Activated CD4-positive, alpha-beta T cell treated with anti-CD3 and anti-CD28 coated beads, Interleukin-2, amount 50 U/mL, for 24 hours (primary cell): Measurements from ENCODE around the gene CLRN1.
"Not testable (repeated sequence)": the region's sequence is repeated elsewhere in the genome, so short reads cannot be mapped to it uniquely, and the experiment has no call there.

Experiments
- DNase-seq, 2 donors: peaks; one replicate each; pipeline ENCODE4 v3.0.0-alpha.2; 2020; ENCODE audit warnings: low read depth in 1 of 2, low spot score in 1 of 2

The CLRN1 gene, protein sequence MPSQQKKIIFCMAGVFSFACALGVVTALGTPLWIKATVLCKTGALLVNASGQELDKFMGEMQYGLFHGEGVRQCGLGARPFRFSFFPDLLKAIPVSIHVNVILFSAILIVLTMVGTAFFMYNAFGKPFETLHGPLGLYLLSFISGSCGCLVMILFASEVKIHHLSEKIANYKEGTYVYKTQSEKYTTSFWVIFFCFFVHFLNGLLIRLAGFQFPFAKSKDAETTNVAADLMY

DNA sequence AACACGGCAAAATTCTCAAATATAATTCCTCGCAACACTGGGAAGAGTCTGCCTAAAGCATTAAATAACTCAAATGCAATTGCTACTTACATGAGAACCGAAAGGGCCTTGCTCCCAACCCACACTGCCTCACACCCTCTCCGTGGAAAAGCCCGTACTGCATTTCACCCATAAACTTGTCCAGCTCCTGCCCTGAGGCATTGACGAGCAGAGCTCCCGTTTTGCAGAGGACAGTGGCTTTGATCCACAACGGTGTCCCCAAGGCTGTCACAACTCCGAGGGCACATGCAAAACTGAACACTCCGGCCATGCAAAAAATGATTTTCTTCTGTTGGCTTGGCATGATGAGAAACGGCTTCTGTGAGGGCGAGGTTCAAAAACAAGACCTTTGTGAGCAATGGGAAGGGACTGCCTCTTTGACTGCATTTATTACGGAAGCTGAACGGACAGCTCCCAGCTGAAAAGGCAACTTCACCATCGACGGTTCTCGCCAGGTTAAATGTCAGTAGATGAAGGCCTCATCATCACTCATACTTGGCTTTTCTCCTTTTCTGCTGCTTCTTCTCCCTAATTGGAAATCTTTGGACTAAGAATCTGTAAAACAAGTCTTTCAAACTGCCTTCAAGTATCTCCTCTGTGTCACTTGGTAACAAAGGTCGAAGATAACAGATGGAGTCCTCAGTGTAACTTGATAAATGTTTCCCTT lies at the start of gene CLRN1:
Gene CLRN1 (minus strand): TSS at position 362 of the 706 bp plus-strand sequence. CDS start 19 bp downstream, at position 343.
- no peak for DNase-seq

DNA sequence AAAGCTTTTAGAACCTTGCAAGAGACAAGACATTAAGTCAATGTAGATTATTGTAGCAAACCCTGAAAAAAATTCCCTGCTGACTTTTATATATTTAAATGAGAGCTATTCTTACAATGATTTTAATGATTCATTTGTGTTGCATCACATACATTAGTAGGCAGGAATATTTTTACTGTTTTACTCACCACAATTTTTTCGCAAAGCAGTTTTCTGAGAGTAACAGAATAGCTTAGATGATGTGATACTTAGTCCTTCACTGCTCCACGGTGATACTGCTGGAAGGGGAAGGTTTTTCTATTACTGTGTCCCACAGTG lies 43.9 kb upstream of the CLRN1 start:
- no peak for DNase-seq

DNA sequence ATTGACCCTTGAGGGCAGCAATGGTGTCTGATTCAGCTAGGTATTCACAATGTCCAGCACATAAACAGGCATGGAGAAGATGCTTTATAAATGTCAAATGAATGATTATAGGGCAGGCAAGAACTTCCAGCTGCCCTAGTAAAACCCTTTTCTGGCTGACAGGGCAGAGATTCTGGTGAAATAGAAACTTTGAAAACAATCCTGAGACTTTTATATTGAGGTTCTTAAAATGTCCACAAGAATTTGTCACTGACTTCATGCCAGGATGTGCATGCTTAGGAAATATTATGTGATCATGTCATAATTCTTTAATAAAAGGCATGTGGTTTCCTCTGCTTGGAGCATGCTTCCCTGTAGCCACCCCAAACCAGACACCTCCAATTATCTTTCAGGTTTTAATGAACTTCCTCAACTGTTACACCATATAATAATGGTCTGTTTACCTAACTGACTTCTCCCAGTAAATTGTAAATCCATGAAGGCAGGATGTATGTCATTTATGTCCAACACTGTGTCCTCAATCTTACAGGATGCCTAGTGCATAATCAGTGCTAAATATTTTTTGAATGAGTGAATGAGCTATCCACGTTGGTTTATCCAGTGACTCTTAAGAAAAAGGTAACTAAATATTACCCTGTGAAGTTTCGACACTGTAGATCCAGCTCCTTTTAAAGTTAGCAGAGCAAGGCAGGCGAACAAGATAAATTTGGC lies 43.4 kb upstream of the CLRN1 start:
- DNase-seq, result no peak

DNA sequence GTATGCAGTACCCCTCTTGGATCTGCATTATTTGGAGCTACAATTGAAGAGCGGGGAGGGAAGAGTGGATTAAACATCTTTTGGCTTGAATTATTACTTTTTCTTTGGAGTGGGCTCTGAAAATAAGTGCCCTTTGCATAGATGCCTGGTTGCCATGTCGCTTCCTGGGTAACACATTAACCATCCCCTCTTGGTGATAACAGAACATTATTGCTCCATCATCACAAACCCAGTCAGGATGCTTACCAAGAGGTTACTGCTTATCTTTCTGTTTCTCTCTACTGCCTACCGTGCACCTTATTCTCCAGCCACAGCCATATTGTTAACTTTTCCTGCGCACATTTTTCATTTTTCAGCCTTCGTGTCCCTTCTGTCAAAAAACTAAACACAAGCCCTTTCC lies 42.7 kb upstream of the CLRN1 start:
- DNase-seq, result no peak

DNA sequence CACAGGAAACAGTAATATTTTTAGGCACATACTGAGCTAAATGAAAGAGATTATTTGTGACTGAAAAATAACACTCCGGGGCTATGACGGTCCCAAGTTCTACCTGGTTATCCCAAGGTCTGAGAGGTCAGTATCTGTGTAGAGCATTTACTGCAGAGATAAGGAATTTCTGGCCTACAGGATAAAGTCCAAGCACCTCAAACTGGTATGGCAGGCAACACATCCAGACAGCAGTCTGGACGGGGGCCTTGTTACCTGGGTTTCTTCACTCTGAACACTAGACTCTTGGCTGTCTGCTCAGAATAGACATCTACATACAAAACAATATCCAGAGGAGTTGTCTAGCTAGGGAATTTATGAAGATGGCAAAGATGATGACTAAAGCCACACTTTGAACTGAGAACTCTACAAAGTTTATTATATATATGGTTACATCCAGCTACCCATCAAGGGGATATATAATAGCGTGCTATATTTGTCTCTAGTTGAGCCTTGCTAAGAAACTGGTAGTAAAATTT lies 42.0 kb upstream of the CLRN1 start:
- no peak for DNase-seq

DNA sequence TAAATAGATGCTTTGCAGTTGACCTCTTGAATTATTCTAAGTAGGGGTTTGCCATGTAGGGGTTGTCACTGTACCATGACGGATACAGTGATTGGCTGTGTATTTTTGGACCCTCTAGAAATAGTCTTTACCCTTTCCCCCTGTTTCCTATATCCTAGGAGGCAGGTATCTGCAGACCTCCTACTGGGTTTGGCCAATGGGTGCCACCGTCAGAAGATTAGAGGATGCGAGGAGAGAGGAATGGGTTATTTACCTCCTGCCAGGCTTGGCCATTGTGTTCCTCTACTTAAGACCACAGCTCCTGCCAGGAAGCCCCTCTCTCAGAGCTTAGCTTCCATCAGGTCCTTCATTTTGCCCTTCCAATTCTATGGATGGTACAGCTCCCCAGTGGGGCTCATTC lies 40.2 kb upstream of the CLRN1 start:
- DNase-seq, result no peak

DNA sequence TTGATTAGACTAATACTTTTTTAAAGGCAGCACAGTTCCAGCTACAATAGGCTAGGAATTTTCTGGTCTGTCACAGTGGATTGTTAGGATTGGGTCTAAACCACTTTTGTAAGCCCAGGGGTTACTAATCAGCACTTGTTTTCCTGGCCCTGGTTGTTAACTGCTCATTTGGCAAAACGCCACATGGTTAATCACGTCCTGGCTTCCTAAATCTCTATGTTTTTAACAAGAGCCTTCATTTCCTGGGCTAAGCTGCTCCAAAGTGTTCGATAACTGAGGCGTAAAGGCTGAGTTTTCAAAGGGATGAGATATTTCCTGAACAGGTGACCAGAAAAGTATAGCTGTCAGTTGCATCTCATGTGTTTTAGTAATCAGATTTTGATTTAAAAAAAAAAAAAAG lies 38.9 kb upstream of the CLRN1 start:
- DNase-seq, result no peak

DNA sequence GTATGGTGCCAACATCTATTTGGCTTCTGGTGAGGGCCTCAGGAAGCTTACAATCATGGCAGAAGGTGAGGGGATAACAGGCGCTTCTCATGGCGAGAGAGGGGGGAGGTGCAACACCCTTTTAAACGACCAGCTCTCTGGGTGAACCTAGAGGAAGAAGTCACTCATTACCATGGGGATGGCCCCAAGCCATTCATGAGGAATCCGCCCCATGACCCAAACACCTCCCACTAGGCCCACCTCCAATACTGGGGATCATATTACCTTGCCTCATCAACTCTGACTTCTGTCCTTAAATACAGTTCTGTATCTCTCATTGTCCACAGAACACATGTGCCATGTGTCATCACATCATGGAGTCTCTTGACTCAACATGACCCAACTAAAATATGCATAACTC lies 37.5 kb upstream of the CLRN1 start:
- DNase-seq, result no peak

DNA sequence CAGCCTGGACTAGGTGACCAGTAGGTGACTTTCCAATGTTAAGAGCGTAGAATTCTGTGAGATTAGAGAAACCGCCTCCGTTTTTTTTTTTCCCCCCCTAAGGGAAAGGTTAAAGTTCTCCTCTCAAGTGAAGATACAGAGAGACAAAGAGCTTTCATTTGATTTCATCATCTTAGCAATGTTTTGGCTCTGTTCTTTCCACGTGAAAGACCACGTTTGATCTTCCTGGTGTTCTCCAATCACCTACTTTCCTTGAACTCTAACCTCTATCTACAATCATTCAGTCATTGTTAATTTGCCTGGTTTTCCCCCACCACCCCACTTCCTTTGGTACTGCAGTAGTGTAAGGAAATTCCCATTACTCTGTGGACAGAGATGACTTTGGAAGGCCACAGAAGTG lies 36.9 kb upstream of the CLRN1 start:
- no peak for DNase-seq

DNA sequence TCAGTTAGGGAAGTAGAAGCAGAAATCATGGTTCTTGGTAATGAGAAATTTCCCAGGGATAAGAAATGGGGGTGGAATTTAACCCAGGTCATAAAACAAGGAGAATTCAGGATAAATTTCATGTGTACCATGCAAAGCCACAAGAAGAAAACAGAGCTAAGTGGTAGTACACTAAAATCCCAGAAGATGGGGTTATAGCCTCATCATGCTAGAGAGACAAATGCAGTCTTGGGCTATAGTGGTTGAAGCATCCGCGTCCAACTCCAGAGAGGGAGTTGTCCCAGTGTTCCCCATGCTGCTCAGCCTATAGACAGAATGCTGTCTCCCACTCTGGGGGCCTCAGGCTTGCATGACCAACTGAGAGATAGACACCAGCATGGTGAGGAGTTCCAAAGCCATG lies 36.2 kb upstream of the CLRN1 start:
- no peak for DNase-seq

DNA sequence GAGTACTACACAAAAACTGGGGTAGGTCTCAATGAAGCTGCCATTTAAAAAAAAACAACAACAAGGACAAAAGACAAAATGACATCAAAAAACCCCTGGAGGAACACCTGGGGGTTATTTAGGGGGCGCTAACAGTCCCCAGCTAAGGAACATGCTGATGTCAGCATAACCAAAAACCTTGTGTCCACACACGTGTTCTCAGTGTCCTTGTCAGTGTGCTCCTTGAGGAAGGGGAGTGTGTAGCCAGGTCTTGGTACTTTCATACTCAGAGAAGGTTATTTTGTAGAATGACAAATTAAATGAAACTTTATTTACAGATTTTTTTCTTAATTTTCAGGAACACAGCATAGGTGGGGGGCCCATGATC lies 31.2 kb upstream of the CLRN1 start:
- DNase-seq, result no peak

DNA sequence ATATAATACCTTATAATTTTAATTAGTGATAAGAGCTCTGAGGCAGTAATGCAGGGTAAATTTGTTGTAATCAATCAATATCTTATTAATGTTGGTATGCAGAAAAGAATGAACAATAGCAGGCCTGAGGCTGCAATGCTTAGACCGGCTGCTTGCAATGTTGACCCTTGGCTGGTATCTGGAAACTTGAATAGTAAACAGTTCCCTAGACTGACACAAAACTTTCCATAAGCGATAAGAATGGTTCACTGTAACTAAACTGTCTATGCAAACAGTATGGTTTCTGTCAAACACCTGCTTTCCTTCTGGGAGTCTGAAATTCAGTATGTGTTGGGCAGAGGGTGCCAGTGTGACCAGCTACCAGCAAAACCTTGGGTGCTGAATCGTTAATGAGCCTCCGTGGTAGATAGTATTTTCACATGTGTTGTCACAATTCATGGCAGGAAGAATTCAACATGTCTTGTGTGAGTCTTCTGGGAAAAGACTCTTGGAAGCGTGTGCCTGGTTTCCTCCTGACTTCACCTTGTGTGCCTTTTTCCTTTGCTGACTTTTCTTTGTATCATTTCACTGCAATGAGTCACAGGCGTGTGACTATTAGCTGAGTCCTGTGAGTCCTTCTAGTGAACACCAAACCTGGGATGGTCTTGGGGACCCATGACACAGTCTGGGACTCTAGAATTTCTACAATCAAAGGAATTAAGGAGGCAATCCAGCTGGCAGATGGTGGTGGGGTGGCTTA lies 30.7 kb upstream of the CLRN1 start:
- DNase-seq, result no peak

DNA sequence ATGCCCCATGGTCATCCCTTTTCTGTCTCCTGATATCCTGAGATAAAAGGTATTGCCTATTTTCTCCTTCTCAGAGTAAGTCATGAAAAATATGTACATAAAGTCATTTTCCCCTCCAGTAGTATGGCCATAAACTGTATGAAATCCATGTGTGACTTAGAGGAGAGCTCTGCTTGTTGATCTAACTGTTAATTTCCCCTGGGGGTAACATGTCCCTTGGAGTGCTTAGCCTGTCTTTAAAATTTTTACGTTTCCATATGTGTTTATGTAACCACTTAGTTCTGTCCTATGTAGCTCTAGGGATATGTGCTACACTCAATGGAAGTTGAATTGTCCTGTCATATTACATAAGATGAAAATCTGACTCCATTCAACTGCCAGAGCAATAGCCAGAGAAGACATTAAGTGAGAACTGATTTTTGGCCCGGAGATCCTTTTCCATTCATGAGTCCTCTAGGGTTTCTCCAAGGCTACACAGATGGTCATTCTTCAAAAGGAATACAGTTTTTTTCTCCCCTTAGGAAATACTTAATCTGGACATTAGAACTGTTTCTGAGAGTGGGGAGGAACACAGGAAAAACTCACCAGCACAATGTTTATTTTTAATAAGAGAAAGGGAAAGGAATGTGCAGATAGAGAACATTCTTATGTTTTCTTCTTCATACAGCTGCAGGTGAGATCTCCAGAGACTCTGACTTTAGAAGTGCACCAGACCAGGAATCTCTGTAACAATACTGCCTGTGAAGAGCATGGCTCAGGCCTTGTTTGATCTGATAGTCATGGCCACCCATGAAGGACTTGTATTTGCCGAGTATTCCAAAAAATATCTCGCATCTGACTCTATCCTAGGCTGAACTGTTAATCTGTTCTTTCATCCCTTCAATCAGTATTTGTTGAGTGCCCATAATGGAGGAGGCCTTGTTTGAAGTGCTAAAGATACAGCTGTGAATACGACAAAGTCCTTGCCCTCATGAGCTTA lies 29.8 kb upstream of the CLRN1 start:
- DNase-seq, result no peak

DNA sequence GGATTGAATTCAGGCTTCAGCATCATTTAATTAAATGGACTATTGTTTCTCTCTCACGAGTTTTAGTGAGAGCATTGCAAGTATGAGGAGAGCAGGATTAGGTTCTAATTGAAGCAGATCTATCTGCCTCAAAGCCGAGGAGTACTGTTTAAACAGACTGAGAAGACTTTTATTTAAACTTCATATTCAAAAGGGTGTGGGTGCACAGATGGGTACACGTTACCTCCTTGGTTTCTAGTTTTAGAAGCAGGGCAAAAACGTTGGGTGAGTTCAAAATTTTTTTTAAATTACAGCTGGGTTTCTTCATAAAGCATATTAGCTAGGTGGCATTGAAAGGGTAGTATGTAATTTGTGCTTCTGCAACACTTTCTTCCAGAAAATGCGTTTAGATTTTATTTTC lies 26.5 kb upstream of the CLRN1 start:
- no peak for DNase-seq

DNA sequence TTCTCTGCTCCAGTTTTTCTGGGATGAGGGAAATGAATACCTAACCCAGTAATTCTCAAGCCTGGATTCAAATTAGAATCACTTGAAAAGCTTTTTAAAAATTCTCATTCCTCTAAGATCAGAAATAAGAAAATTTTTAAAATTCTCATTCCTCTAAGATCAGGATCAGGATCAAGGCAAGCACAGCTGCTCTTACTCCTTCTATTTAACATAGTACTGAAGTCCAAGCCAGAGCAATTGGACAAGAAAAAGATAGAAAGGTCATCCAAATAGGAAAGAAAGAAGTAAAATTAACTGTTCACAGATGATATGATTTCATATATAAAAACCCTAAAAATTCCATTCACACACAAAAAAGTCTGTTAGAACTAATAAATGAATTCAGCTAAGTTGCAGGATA lies 24.2 kb upstream of the CLRN1 start:
- no peak for DNase-seq

DNA sequence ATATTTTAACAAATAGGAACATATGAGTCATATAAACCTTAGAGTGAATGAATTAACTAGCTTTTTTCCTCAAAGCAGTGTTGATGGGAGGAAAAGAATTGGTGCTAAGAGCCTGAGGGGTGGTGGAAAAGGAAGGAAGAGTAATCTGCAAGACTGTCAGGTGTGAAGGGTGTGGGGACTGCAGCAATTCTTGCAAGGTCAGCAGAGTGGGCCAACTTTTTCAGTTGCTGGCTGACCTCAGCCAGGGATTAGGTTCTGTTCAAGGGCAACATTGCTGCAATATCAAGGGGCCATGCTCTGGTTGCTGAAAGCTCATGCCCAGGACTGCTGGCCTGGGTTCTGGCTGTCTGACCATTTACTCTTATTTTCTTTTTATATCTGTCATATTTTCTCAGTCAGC lies 23.0 kb upstream of the CLRN1 start:
- DNase-seq, result no peak

DNA sequence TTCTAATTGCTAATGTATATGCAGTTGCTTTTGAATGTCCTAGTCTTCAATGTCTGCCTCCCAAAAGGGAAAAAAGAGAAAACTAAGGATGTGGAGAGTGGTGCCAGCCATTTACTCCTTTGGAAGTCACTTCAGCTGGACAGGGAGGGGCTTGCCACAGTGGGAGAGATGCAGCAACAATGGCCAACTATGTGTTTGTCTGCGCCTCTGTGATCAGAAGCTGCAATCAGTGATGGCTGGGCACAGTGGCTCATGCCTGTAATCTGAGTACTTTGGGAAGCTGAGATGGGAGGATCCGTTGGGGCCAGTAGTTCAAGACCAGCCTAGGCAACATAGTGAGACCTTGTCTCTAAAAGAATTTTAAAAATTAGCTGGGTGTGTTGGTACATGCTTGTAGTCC lies 16.7 kb upstream of the CLRN1 start:
- DNase-seq, result no peak

DNA sequence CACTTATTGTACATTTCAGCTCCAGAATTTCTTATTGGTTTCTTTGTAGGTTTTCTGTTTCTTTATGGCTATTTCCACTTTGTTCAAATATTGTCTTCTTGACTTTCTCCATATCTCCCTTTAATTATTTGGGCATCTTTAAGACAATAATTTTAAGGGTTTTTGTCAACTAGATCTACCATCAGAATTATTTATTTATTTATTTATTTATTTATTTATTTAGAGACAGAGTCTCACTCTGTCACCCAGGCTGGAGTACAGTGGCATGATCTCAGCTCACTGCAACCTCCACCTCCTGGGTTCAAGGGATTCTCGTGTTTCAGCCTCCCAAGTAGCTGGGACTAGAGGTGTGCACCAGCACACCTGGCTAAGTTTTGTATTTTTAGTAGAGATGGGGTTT lies 15.9 kb upstream of the CLRN1 start:
- not testable (repeated sequence) for DNase-seq

DNA sequence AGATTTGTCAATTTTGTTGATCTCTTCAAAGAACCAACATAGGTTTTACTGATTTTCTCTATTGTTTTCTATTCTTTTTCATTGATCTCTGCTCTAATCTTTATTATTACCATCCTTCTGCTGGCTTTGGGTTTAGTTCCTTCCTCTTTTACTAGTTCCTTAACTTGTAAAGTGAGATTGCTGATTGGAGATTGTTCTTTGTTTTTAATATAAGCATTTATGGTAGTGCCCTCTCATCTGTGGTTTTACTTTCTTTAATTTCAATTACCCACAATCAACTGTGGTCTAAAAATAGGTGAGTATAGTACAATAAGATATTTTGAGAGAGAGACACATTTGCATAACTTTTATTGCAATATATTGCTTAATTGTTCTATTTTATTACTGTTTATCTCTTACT lies 13.2 kb upstream of the CLRN1 start:
- DNase-seq, result no peak

DNA sequence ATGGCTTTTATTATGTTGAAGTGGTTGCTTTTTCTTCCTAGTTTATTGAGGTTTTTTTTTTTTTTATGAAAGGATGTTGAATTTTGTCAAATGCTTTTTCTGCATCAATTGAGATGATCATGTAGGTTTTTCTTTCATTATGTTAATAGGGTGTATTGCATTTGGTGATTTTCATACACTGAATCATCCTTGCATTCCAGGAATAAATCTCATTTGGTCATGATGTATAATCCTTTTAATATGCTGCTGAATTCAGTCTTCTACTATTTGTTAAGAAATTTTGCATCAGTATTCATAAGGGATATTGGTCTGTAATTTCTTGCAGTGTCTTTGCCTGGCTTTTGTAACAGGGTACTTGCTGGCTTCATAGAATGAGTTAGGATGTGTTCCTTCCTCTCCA lies 11.5 kb upstream of the CLRN1 start:
- no peak for DNase-seq
